Astrocyte of the spinal cord (primary cell): ENCODE results near the gene HACD2.
"Not testable (repeated sequence)": the region's sequence is repeated elsewhere in the genome, so short reads cannot be mapped to it uniquely, and the experiment has no call there.

Experiments used
- DNase-seq: peaks from one replicate; pipeline ENCODE4 v3.0.0; 2011; ENCODE audit warnings: low read depth, low spot score
- H3K4me3 ChIP-seq: 2 replicates; pipeline ENCODE4 v1.5.1; 2011; ENCODE audit warnings: low read depth, mild to moderate bottlenecking, low read length, moderate library complexity
- CTCF ChIP-seq: IDR thresholded peaks from 2 replicates; pipeline ENCODE4 v1.5.1; 2012; ENCODE audit warnings: low read depth, mild to moderate bottlenecking, low read length, inconsistent platforms
- in situ Hi-C: cut with HindIII; loops from 2 replicates; pipeline ENCODE4 v1.10.0; 2017; ENCODE audit warnings: low sequenced_read_pairs

Gene HACD2

DNA sequence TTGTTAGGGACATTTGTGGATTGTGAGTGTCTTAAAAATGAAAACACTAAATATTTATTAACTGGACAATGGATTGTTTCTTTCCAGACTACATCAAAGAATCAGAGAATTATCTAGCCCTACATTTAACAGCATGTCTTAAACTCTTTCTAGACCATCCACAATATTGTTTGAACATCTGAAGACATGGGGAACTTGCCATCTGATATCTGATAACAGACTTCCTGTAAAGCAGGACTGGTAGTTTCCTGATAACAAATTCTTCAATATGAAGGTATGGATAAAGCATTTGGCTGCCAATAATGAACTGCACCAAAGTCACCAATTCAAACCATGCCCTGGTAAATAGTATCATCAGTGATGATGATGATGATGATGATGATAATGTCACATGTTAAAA lies 26.2 kb upstream of the HACD2 start:
- no peak for DNase-seq
- in situ Hi-C loops = no loop called here
- TF ChIP-seq CTCF = no peak
- H3K4me3 ChIP-seq = no peak overlapping the region

GRCh38 chr3:123610331-123610730 lies 25.5 kb upstream of the HACD2 start:
- no peak for TF ChIP-seq CTCF
- in situ Hi-C loops = no loop called here
- H3K4me3 ChIP-seq = no peak overlapping the region
- no peak for DNase-seq

DNA sequence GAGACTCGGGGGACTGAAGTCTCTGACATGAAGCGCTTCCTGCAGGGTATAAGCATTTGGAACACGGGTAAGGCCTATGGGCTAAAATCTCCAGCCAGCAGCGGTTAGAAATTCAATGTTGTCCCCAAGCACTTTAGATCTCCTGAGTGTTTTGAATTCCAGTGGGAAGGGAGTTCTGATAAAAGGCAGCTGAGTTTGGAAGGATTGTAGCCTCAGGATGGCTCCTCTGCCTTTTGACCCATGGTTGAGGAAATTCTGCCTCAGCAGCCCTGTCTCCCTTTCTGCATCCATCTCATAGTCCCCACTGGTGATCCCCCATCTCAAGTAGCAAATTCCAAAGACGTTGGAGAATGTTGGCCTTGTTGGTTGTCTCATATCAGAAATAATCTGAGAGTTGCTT lies 24.2 kb upstream of the HACD2 start:
- no peak for TF ChIP-seq CTCF
- no peak overlapping the region for H3K4me3 ChIP-seq
- no peak for DNase-seq
- in situ Hi-C loops = no loop called here

DNA sequence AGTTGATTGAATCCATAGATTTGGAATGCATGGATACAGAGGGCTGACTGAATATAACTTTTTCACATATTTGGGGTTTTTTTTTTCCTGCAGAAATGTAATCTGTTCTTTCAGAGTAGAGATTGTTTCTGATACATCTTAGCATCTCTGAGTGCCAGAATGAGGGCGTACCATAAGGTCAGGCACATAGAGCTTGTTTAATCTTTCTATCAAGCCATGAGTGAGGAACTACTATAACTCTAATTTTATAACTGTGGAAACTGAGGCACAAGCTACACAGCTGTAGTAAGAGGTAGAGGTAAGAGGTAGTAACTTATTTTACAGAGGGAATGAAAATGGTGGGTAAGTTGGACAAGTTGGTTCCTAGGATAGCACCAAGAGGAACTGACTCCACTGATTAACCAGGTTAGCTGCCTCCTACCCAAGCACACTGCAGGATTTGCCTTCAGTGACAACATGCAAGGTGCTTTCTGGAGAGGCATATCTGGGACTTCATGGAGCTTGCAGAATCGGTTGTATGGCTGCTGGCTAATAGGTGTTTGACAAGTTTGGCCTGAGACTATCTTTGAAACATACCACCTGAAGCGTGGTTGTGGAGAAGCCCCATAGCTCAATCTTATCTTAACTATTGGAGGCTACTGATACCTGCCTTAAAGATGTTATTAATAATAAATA lies 23.5 kb upstream of the HACD2 start:
- in situ Hi-C loops = no loop called here
- no peak for TF ChIP-seq CTCF
- no peak overlapping the region for H3K4me3 ChIP-seq
- DNase-seq = no peak

- H3K4me3 ChIP-seq = no peak overlapping the region
- in situ Hi-C loops = no loop called here
- TF ChIP-seq CTCF = no peak
Observed at GRCh38 chr3:123606527-123606926, 21.7 kb upstream of the HACD2 start.

GRCh38 chr3:123605789-123606234 lies 21.0 kb upstream of the HACD2 start:
- in situ Hi-C loops = no loop called here
- TF ChIP-seq CTCF = no peak
- DNase-seq = no peak
- H3K4me3 ChIP-seq = no peak overlapping the region

More at GRCh38 chr3:123606527-123606926, 21.7 kb upstream of the HACD2 start:
- DNase-seq = no peak

DNA sequence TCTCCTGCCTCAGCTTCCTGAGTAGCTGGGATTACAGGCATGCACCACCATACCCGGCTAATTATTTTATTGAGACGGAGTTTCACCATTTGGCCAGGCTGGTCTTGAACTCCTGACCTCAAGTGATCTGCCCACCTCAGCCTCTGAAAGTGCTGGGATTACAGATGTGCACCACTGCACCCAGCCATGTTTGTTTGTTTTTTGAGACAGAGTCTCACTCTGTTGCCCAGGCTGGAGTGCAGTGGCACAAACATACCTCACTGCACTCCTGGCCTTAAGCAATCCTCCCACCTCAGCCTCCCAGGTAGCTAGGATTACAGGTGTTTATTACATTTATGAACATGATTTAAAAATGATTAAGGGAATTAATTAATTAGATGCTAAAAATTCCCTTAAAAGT lies 18.3 kb upstream of the HACD2 start:
- DNase-seq, in situ Hi-C loops, H3K4me3 ChIP-seq: not testable (repeated sequence)
